Measurements from ENCODE around the gene LARP6.

Gene LARP6

GRCh38 chr15:70788114-70789049 lies 65.6 kb downstream of the LARP6 start:
- peaks cover 49% of the 10 kb centered on the region for H3K4me1 ChIP-seq (ENCODE audit: control insufficient read depth, insufficient read depth, low read length)
- no peak overlapping the region for H3K4me3 ChIP-seq (ENCODE audit: low read length)
- H3K4me2 ChIP-seq (ENCODE audit: low read length), result peak overlapping the region; percentile 50
- no peaks in the 10 kb centered on the region for H3K36me3 ChIP-seq (ENCODE audit: insufficient read depth, low read length)
- H3K9me3 ChIP-seq (replicated peaks; ENCODE audit: low read length), result no peaks in the 10 kb centered on the region
- no peaks in the 10 kb centered on the region for H3K27me3 ChIP-seq (ENCODE audit: control insufficient read depth, insufficient read depth, low read length)
- H3K9ac ChIP-seq (ENCODE audit: low read depth, low read length), result no peak overlapping the region

DNA sequence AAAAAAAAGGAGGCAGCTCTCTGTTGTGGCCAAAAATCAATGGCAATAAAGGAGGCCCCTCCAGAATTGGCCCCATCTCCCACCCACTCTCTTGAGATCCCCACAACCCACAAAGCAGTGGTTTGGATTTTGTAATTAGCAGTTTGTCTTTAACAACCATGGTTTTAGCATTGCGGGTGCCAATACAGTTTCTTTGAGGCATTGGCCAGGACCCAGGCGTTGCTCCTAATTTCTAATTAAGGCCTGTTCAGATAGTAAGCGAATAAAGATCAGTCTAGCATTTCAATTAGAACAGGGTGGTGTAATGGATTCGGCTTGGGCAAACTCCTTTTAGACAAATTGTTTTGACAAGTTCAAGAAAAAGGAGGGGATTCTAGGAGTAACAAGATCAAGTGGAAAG lies 67.0 kb downstream of the LARP6 start:
- Histone ChIP-seq H3K9me3 (replicated peaks; ENCODE audit: low read length) (no peaks in the 10 kb centered on the region), H3K36me3 (ENCODE audit: insufficient read depth, low read length) (no peaks in the 10 kb centered on the region), H3K4me1 (ENCODE audit: control insufficient read depth, insufficient read depth, low read length) (peaks cover 39% of the 10 kb centered on the region), H3K4me2 (ENCODE audit: low read length) (no peak overlapping the region), H3K4me3 (ENCODE audit: low read length) (no peak overlapping the region), H3K27me3 (ENCODE audit: control insufficient read depth, insufficient read depth, low read length) (no peaks in the 10 kb centered on the region), H3K9ac (ENCODE audit: low read depth, low read length) (no peak overlapping the region)

- Histone ChIP-seq H3K27me3 (ENCODE audit: control insufficient read depth, insufficient read depth, low read length) (no peaks in the 10 kb centered on the region), H3K9me3 (replicated peaks; ENCODE audit: low read length) (no peaks in the 10 kb centered on the region), H3K36me3 (ENCODE audit: insufficient read depth, low read length) (no peaks in the 10 kb centered on the region), H3K4me3 (ENCODE audit: low read length) (no peak overlapping the region), H3K4me1 (ENCODE audit: control insufficient read depth, insufficient read depth, low read length) (peaks cover 30% of the 10 kb centered on the region), H3K9ac (ENCODE audit: low read depth, low read length) (no peak overlapping the region), H3K4me2 (ENCODE audit: low read length) (peak overlapping the region; percentile 9)
Observed at GRCh38 chr15:70783610-70784022, 70.3 kb downstream of the LARP6 start.

- Histone ChIP-seq H3K9me3 (replicated peaks; ENCODE audit: low read length) (no peaks in the 10 kb centered on the region), H3K9ac (ENCODE audit: low read depth, low read length) (no peak overlapping the region), H3K36me3 (ENCODE audit: insufficient read depth, low read length) (no peaks in the 10 kb centered on the region), H3K4me3 (ENCODE audit: low read length) (no peak overlapping the region), H3K4me1 (ENCODE audit: control insufficient read depth, insufficient read depth, low read length) (peaks cover 30% of the 10 kb centered on the region), H3K27me3 (ENCODE audit: control insufficient read depth, insufficient read depth, low read length) (no peaks in the 10 kb centered on the region), H3K4me2 (ENCODE audit: low read length) (peak overlapping the region; percentile 9)
Observed at GRCh38 chr15:70783041-70783440, 70.9 kb downstream of the LARP6 start.

GRCh38 chr15:70781236-70781635 lies 72.7 kb downstream of the LARP6 start:
- Histone ChIP-seq H3K4me1 (ENCODE audit: control insufficient read depth, insufficient read depth, low read length) (peaks cover 38% of the 10 kb centered on the region), H3K4me2 (ENCODE audit: low read length) (no peak overlapping the region), H3K9me3 (replicated peaks; ENCODE audit: low read length) (no peaks in the 10 kb centered on the region), H3K4me3 (ENCODE audit: low read length) (no peak overlapping the region), H3K9ac (ENCODE audit: low read depth, low read length) (no peak overlapping the region), H3K27me3 (ENCODE audit: control insufficient read depth, insufficient read depth, low read length) (no peaks in the 10 kb centered on the region), H3K36me3 (ENCODE audit: insufficient read depth, low read length) (no peaks in the 10 kb centered on the region)
